PC-9 (cell line): ENCODE results near the gene MED27. TPM values are rescaled to one million over a fixed set of nuclear protein-coding genes. Genes with fewer than 3 reads are reported as not detected.

ENCODE experiments used
- BruUV-seq: library from RNA; stranded (reverse); fragments of 400-500 nt; replicated peaks from 2 replicates; lab custom pipeline; 2021; lab: Mats Ljungman, UMichigan
- CTCF ChIA-PET: fragments of 300-600 bp; sonication (Branson Sonifier 250); formaldehyde crosslinking; loops from one replicate; lab custom pipeline; 2022; ENCODE audit warnings: antibody characterized with exemption; lab: Charles Lee
- POLR2A ChIA-PET: fragments of 300-600 bp; sonication (Branson Sonifier 250); formaldehyde crosslinking; loops from one replicate; lab custom pipeline; 2022; ENCODE audit warnings: antibody characterized with exemption; ENCODE audit not compliant: unreplicated experiment; lab: Charles Lee
- DNase-seq, 2 experiments: peaks; one replicate each; pipeline versions ENCODE4 v3.0.0 to v3.0.0-alpha.2; 2015 to 2022; ENCODE audit warnings: mixed read lengths in 1 of 2
- H2AFZ ChIP-seq: fragments of 200-600 bp; sonication (generic); 2 replicates; pipeline ENCODE4 v1.8.1; 2017; ENCODE audit warnings: antibody characterized with exemption
- H3F3A ChIP-seq: fragments of 200-600 bp; sonication (generic); 2 replicates; pipeline ENCODE4 v1.8.1; 2017; ENCODE audit warnings: antibody characterized with exemption, mild to moderate bottlenecking, low read depth; ENCODE audit not compliant: insufficient read depth
- H3K27ac ChIP-seq: fragments of 200-600 bp; sonication (generic); 2 replicates; pipeline ENCODE4 v1.6.1; 2016; ENCODE audit warnings: mixed run types
- H3K27me3 ChIP-seq: fragments of 200-600 bp; sonication (generic); 2 replicates; pipeline ENCODE4 v1.6.1; 2016; ENCODE audit warnings: low read depth, mixed run types; ENCODE audit not compliant: insufficient read depth
- H3K36me3 ChIP-seq: fragments of 200-600 bp; sonication (generic); 2 replicates; pipeline ENCODE4 v1.6.1; 2016; ENCODE audit warnings: low read depth, mixed run types
- H3K4me1 ChIP-seq: fragments of 200-600 bp; sonication (generic); replicated peaks from 2 replicates; pipeline ENCODE4 v1.6.1; 2016; ENCODE audit warnings: mixed run types; ENCODE audit not compliant: insufficient read depth
- H3K4me2 ChIP-seq: fragments of 200-600 bp; sonication (generic); 2 replicates; pipeline ENCODE4 v1.6.1; 2017; ENCODE audit warnings: mixed run types
- H3K4me3 ChIP-seq: fragments of 200-600 bp; sonication (generic); 2 replicates; pipeline ENCODE4 v1.6.1; 2016; ENCODE audit warnings: mixed run types
- H3K79me2 ChIP-seq: fragments of 200-600 bp; sonication (generic); 2 replicates; pipeline ENCODE4 v1.6.1; 2017; ENCODE audit warnings: low read depth, mixed run types
- H3K9me2 ChIP-seq: fragments of 200-600 bp; sonication (generic); 2 replicates; pipeline ENCODE4 v1.8.1; 2017; ENCODE audit warnings: mild to moderate bottlenecking; ENCODE audit not compliant: insufficient read depth
- H3K9me3 ChIP-seq: fragments of 200-600 bp; sonication (generic); 2 replicates; pipeline ENCODE4 v1.8.1; 2016; ENCODE audit warnings: low read depth; ENCODE audit not compliant: insufficient read depth
- H4K20me1 ChIP-seq: fragments of 200-600 bp; sonication (generic); 2 replicates; pipeline ENCODE4 v1.8.1; 2017; ENCODE audit not compliant: insufficient read depth
- CTCF ChIP-seq: fragments of 200-600 bp; sonication (generic); conservative IDR thresholded peaks from 2 replicates; pipeline ENCODE4 v1.6.1; 2017; ENCODE audit warnings: mixed run types, antibody characterized with exemption, mild to moderate bottlenecking, moderate library complexity
- EZH2 ChIP-seq: fragments of 200-600 bp; sonication (generic); IDR thresholded peaks from 2 replicates; pipeline ENCODE4 v1.8.0; 2017; ENCODE audit warnings: antibody characterized with exemption, low read depth
- intact Hi-C: fragments of 100-400 bp; cut with micrococcal nuclease; formaldehyde crosslinking; loops from one replicate; pipeline ENCODE4 v1.10.0; 2022; ENCODE audit not compliant: unreplicated experiment
- total RNA-seq: library from RNA; stranded (reverse); gene quantifications from 2 replicates; pipeline ENCODE4 v1.2.3, GENCODE V29; 2021

Gene MED27
- total RNA-seq, 1 experiment from 2014 or later: 31.2 TPM

- no peak overlapping the region for H2AFZ ChIP-seq
- no peaks in the 10 kb centered on the region for H3K79me2 ChIP-seq
- POLR2A ChIA-PET: no interaction called here
- no peaks in the 10 kb centered on the region for H3K9me2 ChIP-seq
- no peaks in the 10 kb centered on the region for H3K4me1 ChIP-seq
- H3K4me2 ChIP-seq: no peak overlapping the region
- no peaks in the 10 kb centered on the region for H3K36me3 ChIP-seq
- no peaks in the 10 kb centered on the region for H3F3A ChIP-seq
- H3K9me3 ChIP-seq: no peaks in the 10 kb centered on the region
- CTCF ChIA-PET: no interaction called here
- H3K27me3 ChIP-seq: peaks cover 6% of the 10 kb centered on the region
- no TSS peak for BruUV-seq
- intact Hi-C loops: no loop called here
- no peak overlapping the region for H3K27ac ChIP-seq
- no peak overlapping the region for H3K4me3 ChIP-seq
- no peak for DNase-seq
- TF ChIP-seq EZH2 (no peak), CTCF (no peak)
- no peaks in the 10 kb centered on the region for H4K20me1 ChIP-seq
Measured at GRCh38 chr9:131851414-131851813, 228.3 kb downstream of the MED27 start.

GRCh38 chr9:131849391-131849790 lies 230.3 kb downstream of the MED27 start:
- intact Hi-C loops: no loop called here
- DNase-seq: no peak
- Histone ChIP-seq H4K20me1 (no peaks in the 10 kb centered on the region), H3K36me3 (no peaks in the 10 kb centered on the region), H3K4me2 (no peak overlapping the region), H3K9me2 (no peaks in the 10 kb centered on the region), H2AFZ (no peak overlapping the region), H3K27me3 (peaks cover 17% of the 10 kb centered on the region), H3K79me2 (no peaks in the 10 kb centered on the region), H3K9me3 (no peaks in the 10 kb centered on the region), H3K27ac (no peak overlapping the region), H3K4me3 (no peak overlapping the region), H3K4me1 (no peaks in the 10 kb centered on the region), H3F3A (no peaks in the 10 kb centered on the region)
- ChIA-PET POLR2A (no interaction called here), CTCF (no interaction called here)
- TF ChIP-seq CTCF: no peak
- TF ChIP-seq EZH2: no peak
- no TSS peak for BruUV-seq

- POLR2A ChIA-PET: no interaction called here
Measured at GRCh38 chr9:131848570-131849160, 231.0 kb downstream of the MED27 start.

More at GRCh38 chr9:131848570-131849160, 231.0 kb downstream of the MED27 start:
- intact Hi-C loops: no loop called here
- Histone ChIP-seq H3K4me1 (no peaks in the 10 kb centered on the region), H3K4me3 (no peak overlapping the region), H3K4me2 (no peak overlapping the region), H3K79me2 (no peaks in the 10 kb centered on the region), H4K20me1 (no peaks in the 10 kb centered on the region), H3K9me2 (no peaks in the 10 kb centered on the region), H3K36me3 (no peaks in the 10 kb centered on the region), H3K27ac (no peak overlapping the region), H3F3A (no peaks in the 10 kb centered on the region), H2AFZ (no peak overlapping the region), H3K27me3 (peaks cover 17% of the 10 kb centered on the region), H3K9me3 (no peaks in the 10 kb centered on the region)
- BruUV-seq: no TSS peak
- CTCF ChIA-PET: no interaction called here
- TF ChIP-seq CTCF (no peak), EZH2 (no peak)
- DNase-seq: no peak
